ENCODE data around the gene CHI3L1. TPM values are rescaled to one million over a fixed set of nuclear protein-coding genes. Genes with fewer than 3 reads are reported as not detected.

The CHI3L1 gene
- total and polyA plus RNA-seq, 10 of the 15 experiments (the other 5 are each of a cell fraction or from before 2014, with no cell fraction given): 0.10 to 1.7 (median 0.39) TPM

DNA sequence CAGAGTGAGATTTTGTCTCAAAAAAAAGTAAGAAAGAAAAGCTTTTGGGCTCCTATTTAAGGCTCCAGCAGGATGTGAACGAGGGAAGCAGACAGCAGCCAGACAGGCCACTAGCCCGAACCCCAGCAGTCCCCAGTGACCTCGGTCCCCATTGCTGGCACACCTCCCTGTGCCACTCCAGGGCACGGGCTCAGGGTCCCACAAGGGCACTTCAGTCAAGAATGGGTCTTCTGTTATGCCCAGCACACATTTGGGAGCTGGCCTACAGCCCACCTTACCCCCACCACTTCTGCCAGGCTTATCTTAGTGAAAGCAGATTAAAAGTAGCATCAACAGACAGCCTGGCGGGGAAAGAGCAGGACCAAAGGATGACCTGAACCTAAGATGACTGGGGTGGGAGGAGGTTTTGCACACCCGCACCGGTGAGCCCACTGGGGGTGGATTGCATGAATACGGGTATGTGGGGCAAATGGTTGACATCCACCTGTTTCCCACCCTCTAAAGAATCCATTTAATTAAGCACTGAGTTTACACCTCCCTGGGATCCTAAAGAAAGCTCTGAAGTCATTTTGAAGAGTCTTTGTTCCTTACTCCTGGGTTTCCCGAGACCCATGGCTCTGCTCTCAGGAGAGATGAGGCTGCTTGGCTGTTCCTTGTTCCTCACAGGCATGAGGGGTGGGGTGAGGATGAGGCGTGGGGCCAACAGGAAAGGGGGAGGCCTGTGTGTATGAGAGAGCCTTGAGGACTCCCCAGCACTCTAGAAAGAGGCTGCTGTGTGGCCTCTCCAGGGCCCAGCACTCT lies 4.7 kb downstream of the CHI3L1 start:
- no peaks in the 10 kb centered on the region for H3K79me2 ChIP-seq (ENCODE audit: control insufficient read depth, insufficient read depth, low read length)
- H3K9me3 ChIP-seq (replicated peaks; ENCODE audit: control insufficient read depth, insufficient read depth, low read length): no peaks in the 10 kb centered on the region
- no peak for FAIRE-seq
- H3K27ac ChIP-seq (ENCODE audit: control insufficient read depth, insufficient read depth): no peak overlapping the region
- H3K4me3 ChIP-seq: no peak overlapping the region
- in situ Hi-C loops (cut with MboI) (no loop called here), intact Hi-C loops (cut with micrococcal nuclease; ENCODE audit: unreplicated experiment) (no loop called here)
- DNase-seq (ENCODE audit: low read depth, low spot score): no peak
- ChIA-PET CTCF (interaction anchor here (0.9 to 3.6 kb wide), 4 partner anchors 9 to 34 kb away, joined by 3 to 25 read pairs (median 4); no protein-coding TSS in a partner anchor), SMC1A (ENCODE audit: uncharacterized antibody, unreplicated experiment) (interaction anchor here (1.0 to 3.4 kb wide), 2 partner anchors 9 to 34 kb away, joined by 3 to 10 read pairs; no protein-coding TSS in a partner anchor), POLR2A (interaction anchor here (1.6 kb wide), 1 partner anchor 9 kb away, joined by 4 read pairs; no protein-coding TSS in a partner anchor), RAD21 (ENCODE audit: unreplicated experiment) (interaction anchor here (1.0 to 2.8 kb wide), 2 partner anchors 9 to 34 kb away, joined by 3 to 7 read pairs; no protein-coding TSS in a partner anchor)
- 17% methylated on average over 9 of the region's 10 CpGs for WGBS (ENCODE audit: insufficient coverage, insufficient replicate concordance, low lambda C conversion rate, missing lambda C conversion rate)
- no peaks in the 10 kb centered on the region for H4K20me1 ChIP-seq (ENCODE audit: control insufficient read depth, insufficient read depth)
- H3K9ac ChIP-seq (ENCODE audit: control insufficient read depth, insufficient read depth, low read length): no peak overlapping the region
- no peak for TF ChIP-seq SMARCA5 (IDR thresholded peaks at IDR 0.05)
- TF ChIP-seq SUZ12 (IDR thresholded peaks at IDR 0.05; ENCODE audit: unreplicated experiment): no peak
- TF ChIP-seq, protein P1, sequence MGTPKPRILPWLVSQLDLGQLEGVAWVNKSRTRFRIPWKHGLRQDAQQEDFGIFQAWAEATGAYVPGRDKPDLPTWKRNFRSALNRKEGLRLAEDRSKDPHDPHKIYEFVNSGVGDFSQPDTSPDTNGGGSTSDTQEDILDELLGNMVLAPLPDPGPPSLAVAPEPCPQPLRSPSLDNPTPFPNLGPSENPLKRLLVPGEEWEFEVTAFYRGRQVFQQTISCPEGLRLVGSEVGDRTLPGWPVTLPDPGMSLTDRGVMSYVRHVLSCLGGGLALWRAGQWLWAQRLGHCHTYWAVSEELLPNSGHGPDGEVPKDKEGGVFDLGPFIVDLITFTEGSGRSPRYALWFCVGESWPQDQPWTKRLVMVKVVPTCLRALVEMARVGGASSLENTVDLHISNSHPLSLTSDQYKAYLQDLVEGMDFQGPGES (IDR thresholded peaks at IDR 0.05): no peak
- no peak for TF ChIP-seq EZH2 (IDR thresholded peaks at IDR 0.05; ENCODE audit: borderline replicate concordance, control insufficient read depth, low read depth, low read length)
- no peak for TF ChIP-seq NRF1 (conservative IDR thresholded peaks at IDR 0.05; ENCODE audit: low read depth, low read length)
- TF ChIP-seq TAF1 (IDR thresholded peaks at IDR 0.05; ENCODE audit: borderline replicate concordance, low read depth, low read length): no peak
- no peak for TF ChIP-seq TARDBP (IDR thresholded peaks at IDR 0.05; ENCODE audit: borderline replicate concordance)
- TF ChIP-seq, protein P2, sequence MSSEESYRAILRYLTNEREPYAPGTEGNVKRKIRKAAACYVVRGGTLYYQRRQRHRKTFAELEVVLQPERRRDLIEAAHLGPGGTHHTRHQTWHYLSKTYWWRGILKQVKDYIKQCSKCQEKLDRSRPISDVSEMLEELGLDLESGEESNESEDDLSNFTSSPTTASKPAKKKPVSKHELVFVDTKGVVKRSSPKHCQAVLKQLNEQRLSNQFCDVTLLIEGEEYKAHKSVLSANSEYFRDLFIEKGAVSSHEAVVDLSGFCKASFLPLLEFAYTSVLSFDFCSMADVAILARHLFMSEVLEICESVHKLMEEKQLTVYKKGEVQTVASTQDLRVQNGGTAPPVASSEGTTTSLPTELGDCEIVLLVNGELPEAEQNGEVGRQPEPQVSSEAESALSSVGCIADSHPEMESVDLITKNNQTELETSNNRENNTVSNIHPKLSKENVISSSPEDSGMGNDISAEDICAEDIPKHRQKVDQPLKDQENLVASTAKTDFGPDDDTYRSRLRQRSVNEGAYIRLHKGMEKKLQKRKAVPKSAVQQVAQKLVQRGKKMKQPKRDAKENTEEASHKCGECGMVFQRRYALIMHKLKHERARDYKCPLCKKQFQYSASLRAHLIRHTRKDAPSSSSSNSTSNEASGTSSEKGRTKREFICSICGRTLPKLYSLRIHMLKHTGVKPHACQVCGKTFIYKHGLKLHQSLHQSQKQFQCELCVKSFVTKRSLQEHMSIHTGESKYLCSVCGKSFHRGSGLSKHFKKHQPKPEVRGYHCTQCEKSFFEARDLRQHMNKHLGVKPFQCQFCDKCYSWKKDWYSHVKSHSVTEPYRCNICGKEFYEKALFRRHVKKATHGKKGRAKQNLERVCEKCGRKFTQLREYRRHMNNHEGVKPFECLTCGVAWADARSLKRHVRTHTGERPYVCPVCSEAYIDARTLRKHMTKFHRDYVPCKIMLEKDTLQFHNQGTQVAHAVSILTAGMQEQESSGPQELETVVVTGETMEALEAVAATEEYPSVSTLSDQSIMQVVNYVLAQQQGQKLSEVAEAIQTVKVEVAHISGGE (CRISPR knock-in tag; IDR thresholded peaks at IDR 0.05): no peak
- TF ChIP-seq YBX1 (IDR thresholded peaks at IDR 0.05): no peak
- TF ChIP-seq FOS (IDR thresholded peaks at IDR 0.05; ENCODE audit: borderline replicate concordance, extremely low read depth, insufficient read length): no peak
- no peak for TF ChIP-seq ZZZ3 (IDR thresholded peaks at IDR 0.05; ENCODE audit: control insufficient read depth, insufficient read length, low read depth)
- TF ChIP-seq RFX5 (IDR thresholded peaks at IDR 0.05; ENCODE audit: low read depth, low read length): no peak
- TF ChIP-seq ESRRA (IDR thresholded peaks at IDR 0.05; ENCODE audit: low read length): no peak
- TF ChIP-seq TBL1XR1 (IDR thresholded peaks at IDR 0.05; ENCODE audit: low read depth, low read length): no peak
- no peak for TF ChIP-seq GABPA (IDR thresholded peaks at IDR 0.05; ENCODE audit: low read depth)
- TF ChIP-seq MYC (IDR thresholded peaks at IDR 0.05; ENCODE audit: insufficient read depth, insufficient read length, insufficient replicate concordance, low read length, severe bottlenecking): no peak
- TF ChIP-seq MEF2B (IDR thresholded peaks at IDR 0.05; ENCODE audit: partially characterized antibody, poor library complexity, severe bottlenecking): no peak
- H3K4me1 ChIP-seq (ENCODE audit: control insufficient read depth, insufficient read depth, low read length): 0 out of 2 replicates have a peak, but pooled peaks cover 2% of the 10 kb centered on the region
- ATAC-seq: no peak
- BruUV-seq (replicated peaks): no TSS peak
- no peak overlapping the region for H2AFZ ChIP-seq (ENCODE audit: control insufficient read depth, low read depth, low read length)
- no peaks in the 10 kb centered on the region for H3K36me3 ChIP-seq (ENCODE audit: control insufficient read depth in 2 of 2, insufficient read depth in 2 of 2, low read length in 1 of 2)
- H3K4me2 ChIP-seq (ENCODE audit: control insufficient read depth, insufficient read depth): no peak overlapping the region
- H3K27me3 ChIP-seq (replicated peaks in 1 of 2; ENCODE audit: control insufficient read depth in 2 of 2, insufficient read depth in 2 of 2, low read length in 1 of 2): no peaks in the 10 kb centered on the region; a peak in 1 of 4 replicates

Data from GM12878 (cell line).